Forelimb muscle (tissue), 1 donor: Measurements from ENCODE around the gene PIEZO1. TPM values are rescaled to one million over a fixed set of nuclear protein-coding genes. Genes with fewer than 3 reads are reported as not detected.

Experiments used
- DNase-seq: peaks from one replicate; pipeline ENCODE4 v3.0.0-alpha.2; 2013; ENCODE audit warnings: low read depth
- polyA plus RNA-seq: library from polyadenylated mRNA; unstranded; fragments of 120-200 nt; gene quantifications from one replicate; pipeline ENCODE4 v1.2.1, GENCODE V29; 2013; ENCODE audit not compliant: insufficient read length

PIEZO1 gene
- polyA plus RNA-seq, 1 donor: 52.2 TPM

DNA sequence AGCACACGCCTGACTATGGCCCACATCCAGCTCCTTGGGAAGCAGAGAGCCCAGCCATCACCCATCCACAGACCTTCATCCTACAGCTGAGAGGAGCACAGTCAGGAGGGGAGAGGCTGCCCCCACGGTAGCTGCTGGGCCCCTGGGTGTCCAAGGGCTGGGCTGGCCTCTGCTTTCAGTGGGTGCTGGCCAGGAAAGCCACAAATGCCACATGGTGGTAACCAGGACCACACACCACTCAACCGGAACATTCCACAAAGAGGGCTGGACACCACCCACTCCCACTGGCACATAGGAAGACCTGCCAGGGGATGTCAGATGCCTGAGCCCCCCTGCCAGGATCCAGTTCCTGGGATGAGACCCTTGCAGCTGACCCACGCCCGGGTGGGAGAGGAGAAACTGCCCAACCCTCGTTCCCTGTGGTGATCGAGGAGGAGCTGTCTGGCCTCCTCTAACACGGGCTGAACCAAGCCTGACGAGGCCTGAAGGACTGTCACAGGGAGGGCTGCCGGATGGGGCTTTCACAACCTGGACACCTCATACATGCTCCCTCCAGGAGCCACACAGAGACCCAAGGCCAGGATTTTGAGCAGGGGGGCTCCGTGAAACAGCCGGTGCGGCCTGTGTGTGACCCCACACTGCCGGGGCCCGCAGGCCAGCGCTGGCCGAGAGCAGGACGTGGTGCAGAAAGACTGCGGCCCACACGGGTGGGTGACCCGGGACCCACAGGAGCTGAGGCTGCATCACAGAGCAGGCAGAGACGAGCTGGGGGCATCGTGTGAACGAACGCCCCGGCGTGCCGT, 30.7 kb downstream of the PIEZO1 start:
- no peak for DNase-seq

DNA sequence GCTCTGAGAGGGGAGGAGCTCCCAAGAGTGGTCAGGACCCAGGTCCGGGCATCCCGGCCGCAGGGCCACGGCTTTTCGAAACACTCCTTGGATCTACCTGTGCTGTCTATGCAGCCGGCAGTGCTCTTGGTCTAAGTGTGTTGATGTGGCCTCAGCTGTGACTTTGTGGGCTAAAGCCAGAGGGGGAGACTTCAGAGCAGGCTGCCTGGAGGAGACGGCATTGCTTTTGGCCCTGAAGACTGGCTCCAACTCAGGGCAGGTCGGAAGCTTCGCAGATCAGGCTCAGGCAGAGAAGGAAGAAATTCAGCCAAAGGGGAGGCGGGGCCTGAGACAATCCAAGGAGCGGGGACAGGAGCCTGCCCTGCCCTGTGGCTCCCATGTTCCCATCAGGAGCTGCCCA, 31.4 kb downstream of the PIEZO1 start:
- no peak for DNase-seq

DNA sequence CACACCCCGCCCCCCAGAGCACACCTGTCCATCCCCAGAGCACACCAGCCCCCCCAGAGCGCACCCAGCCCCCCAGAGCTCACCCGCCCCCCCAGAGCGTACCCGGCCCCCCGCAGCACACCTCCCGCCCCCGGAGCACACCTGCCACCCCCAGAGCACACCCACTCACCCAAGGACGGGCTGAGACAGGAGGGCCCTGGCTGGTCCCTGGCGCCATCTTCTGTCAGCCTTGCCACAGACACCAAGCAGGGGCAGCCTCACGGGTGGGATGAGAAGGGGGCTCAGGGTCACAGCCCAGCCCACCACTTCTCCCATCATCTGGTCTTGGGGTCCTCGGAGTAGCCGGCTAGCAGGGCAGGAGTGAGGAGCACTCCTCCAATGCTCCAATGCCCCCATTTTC, 31.8 kb downstream of the PIEZO1 start:
- no peak for DNase-seq

DNA sequence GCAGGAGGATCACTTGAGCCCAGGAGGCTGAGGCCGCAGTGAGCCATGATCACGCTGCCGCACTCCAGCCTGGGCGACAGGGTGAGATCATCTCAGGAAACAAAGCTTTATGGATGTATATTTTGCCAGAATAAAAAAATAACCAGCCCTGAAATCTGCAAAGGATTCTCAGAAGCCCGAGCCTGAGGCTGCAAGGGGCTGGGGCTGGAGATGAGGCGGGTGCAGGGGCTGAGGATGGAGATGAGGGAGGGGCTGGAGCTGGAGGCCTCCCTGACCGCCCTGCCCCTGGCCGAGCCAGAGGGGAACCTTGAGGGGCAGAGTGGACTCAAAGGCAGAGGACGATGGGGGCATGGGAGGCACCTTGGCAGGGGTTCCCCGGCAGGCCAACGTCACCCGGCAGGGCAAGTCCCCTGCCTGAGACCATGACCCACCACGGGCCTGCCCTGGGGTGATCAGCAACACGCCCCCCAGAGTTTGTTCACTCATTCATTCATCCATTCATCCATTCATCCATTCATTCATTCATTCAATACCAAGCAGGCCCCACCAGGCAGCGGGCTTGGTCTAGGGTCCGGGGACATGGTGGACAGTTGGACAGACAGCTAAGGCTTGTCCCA, 32.5 kb downstream of the PIEZO1 start:
- no peak for DNase-seq

DNA sequence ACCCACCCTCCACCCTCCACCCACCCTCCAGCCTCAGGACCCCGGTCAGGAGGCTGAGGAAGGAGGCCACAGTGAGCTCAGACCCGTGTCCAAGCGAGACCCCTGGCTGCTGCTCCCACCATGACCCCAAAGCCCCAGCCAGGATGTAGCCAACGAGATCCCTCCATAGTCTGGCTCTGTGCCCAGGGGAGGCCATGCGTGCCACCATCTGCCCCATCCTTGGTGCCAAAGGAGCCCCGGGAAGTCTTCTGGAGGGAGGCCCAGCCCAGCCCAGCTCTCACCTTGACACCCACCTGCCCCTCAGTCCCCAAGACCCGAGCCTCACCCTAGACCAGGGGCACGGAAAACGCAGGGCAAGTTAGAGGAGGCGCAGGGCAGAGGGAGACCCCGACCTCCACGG, 34.2 kb downstream of the PIEZO1 start:
- no peak for DNase-seq

DNA sequence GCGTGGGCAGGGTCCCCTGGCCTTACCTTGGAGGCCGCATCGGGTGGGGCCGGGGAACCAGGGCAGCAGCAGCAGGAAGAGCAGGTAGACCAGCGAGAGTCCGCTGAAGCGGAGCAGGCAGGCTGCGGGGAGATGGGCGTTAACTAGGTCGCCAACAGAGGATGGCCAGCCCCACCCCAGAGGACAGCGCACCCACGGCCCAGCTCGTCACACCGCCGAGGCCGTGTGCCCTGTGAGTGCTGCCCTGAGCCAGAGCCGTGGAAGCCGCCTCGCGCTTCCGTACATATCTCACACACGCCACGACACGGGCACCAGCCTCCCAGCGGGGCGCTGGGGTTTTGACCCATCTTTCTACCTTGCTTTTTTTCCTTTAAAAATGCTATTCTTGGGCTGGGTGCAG, 35.7 kb downstream of the PIEZO1 start:
- DNase-seq: no peak

DNA sequence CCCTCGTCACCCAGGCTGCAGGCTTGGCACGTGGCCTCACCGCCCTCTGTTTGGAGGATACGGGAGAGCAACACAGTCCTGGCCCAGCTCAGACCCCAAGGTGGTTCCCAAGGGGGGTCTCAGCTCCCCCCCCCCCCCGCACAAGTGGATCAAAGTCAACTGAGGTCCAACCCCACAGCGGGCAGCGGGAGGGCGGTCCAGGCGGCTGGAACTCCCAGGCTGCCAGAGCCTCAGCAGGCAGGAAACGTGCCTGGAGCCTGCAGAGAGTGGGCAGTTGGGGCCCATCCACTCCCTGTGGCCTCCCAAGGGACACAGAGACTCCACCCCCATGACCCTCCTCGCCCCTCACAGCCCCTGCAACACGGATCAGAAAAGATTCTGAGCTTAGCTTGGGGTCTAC, 36.7 kb downstream of the PIEZO1 start:
- no peak for DNase-seq

DNA sequence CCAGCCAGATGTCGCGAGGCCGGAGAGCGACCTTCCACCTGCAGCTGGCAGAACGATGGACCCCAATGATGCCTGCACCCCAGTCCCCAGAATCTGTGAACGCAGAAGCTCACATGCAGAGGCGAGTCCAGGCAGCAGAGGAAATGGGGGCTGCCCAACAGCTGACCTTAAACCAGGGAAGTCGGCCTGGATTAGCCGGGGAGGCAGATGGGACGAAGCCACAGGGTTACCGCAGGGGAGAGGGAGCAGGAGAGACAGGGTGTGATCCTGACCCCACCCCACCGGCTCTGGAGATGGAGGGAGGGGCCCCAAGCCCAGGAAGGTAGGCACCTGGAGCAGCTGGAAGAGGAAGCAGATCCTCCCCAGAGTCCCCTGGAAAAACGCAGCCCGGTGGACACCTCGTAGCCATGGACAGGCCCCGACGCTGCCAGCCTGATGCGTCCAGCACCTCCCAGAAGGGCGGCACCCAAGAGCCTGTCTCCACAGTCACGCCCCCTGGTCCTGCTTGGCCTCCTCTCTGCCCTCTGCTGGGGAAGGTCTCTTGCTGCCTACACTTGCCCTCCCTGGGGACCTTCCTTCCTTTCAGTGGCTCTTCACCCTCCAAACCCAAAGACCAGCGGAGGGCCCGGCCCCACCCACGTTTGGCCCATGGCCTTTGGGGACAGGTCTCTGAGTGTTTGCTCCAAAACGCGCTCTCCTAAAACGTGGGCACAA, 37.3 kb downstream of the PIEZO1 start:
- no peak for DNase-seq

DNA sequence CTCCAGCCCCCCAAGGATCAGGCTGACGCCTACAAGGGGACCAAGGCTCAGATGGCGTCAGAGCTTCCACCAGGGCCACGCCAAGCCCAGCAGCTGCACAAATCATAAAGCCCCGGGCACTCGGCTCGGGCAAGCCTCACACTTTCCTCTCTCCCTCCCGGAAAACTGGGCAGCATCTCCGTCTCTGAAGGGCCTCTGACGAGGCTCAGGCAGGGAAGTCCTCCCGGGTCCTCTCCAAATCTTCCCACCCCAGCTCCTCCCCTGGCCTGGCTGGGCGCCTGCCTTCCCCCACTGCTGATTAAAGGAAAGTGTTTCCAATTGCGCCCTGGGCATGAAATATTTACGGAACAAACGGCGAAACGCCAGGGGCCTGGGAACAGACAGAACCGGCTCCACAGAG, 38.5 kb downstream of the PIEZO1 start:
- peak; percentile 26 for DNase-seq

DNA sequence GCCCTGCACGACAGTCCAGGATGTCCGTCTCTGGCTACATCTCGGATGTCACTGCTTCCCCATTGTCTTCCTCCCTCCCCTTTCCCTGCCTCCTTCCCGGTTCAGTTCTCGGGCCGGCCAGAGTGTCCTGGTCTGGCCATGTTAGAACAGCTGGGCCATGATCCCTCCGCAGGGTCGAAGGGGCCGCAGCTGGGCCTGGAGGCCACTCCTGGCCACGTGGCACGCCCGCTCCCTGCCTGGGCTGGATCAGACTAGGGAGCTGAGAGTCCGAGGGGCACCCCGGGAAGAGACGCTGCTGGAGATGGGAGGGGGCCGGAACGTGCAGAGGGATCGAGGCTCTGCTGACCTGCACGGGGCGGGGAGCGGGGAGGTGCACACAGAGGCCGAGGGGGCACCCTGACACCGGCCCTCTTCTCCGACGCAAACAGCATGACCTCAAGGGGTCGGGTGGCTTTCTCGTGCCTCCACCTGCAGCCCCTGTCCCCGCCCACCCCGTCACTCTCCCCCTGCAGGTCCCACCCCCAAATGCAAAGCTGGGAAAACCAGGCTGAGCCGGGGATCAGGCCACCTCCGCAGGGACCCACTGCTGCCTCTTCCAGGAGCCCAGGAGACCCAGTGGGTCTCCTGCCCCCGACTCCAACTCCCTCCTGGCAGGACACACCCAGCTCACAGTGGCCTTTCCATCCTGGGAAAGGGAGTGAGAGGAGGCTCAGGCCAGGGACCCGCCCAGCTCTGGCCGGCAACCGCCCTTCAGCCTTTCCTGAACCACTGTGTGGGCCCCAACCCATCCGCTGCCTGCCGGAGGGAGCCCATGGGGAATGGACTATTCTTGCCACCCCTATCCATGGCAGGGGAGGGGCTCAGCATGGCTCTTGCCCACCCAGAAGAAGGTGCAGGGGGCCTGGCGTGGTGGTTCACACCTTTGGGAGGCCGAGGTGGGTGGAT, 40.2 kb downstream of the PIEZO1 start:
- no peak for DNase-seq

DNA sequence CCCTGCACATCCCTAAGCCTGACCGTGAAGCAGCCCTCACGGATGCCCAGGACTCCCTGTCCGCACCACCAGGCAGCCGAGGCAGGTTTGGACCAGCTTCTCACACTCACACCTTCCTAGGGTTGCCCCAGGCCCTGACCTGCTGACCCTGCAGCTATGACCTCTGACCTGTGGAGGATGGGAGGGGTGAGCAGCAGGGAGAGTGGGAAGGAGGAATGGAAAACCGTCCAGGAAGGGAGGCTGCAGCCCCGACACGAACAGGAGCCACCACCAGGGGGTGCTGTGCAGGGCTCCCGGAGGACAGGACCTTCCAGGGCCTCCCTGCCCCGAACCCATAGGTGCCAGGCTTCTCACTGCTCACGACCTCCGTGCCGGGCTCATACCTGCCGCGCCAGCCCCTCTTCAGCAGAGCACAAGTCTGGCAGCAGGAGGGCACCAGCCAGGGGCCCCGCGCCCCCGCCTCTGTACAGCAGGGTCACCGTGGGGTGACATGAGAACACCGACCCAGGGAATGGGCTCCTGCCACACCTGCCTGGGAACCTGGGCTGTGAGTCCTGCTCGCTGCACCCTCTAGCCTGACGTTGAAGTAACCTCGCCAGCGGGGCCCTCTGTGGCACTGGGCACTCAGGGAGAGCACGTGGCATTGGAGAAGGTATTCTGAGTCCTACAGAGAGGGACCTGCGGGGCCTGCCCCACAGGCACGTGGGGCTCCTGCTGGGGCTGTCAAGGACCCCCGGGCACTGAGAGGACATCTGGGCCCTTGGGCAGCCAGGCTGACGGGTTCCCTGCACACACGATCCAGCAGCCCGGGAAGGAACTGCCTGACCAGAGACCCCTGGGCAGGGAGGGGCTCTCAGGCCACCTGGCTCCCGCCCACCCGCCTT, 41.1 kb downstream of the PIEZO1 start:
- no peak for DNase-seq

DNA sequence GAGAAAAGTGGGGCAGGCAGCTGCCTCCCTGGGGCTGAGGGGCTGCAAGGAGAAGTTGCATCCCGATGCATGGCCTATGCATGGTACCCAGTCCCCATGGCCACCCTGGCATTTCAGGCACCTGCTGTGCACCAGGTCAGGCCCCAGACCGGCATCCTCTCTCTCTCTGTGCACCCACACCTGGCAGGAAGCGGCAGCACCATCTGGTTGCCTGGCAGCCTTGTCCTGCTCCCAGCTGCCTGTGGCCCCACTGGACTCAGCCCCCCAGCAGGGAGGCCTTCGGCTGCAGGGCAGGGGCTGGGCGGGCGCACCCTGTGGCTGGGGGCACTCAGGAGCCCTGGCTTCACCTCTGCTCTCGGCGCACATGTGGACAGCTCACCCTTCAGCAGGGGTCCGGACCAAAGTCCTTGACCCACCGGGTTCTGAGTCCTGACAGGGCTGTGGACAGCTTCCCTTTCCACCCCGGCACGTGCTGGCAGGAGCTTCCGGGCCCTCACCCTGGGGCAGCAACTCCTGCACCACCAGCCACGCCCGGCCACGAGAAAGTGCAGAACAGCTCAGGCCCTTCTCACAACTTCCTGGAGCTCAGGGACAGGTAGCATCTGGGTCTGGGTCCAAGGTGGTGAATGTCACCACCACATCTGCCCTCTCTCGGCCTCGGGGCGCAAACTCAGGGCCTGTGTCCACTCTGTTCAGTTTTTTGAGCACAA, 42.0 kb downstream of the PIEZO1 start:
- DNase-seq: no peak

DNA sequence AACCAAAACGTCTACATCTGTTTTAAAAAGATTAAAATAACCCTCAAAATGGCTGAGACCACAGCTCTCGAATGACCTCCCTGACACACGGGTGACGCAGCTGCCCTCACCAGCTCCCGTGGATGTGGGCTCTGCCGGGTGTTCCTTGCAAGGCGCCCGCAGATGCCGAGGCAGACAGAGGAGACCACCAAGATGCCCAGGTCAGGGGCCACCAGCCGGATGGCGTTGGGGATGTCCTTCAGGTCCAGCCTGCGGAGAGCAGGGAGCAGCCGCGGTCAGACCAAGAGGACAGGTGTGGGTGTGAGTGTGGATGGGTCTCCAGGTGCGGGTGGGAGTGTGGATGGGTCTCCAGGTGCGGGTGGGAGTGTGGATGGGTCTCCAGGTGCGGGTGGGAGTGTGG, 43.7 kb downstream of the PIEZO1 start:
- DNase-seq: no peak

DNA sequence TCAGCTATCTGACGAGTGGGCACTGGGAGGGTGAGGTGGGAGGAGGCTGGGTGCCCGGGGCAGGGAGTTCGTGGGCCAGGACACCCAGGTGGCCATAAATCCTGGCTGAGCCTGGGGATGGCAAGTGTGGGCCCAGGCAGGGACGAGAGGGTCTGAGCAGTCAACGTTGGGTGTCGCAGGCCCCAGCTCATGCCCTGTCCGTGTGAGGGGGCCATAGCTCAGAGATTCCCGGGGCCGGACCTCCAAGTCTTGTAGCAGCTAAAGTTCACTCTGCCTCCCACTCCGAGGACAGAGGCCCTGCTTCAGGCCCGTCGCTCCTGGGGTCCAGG, 44.3 kb downstream of the PIEZO1 start:
- DNase-seq: no peak

DNA sequence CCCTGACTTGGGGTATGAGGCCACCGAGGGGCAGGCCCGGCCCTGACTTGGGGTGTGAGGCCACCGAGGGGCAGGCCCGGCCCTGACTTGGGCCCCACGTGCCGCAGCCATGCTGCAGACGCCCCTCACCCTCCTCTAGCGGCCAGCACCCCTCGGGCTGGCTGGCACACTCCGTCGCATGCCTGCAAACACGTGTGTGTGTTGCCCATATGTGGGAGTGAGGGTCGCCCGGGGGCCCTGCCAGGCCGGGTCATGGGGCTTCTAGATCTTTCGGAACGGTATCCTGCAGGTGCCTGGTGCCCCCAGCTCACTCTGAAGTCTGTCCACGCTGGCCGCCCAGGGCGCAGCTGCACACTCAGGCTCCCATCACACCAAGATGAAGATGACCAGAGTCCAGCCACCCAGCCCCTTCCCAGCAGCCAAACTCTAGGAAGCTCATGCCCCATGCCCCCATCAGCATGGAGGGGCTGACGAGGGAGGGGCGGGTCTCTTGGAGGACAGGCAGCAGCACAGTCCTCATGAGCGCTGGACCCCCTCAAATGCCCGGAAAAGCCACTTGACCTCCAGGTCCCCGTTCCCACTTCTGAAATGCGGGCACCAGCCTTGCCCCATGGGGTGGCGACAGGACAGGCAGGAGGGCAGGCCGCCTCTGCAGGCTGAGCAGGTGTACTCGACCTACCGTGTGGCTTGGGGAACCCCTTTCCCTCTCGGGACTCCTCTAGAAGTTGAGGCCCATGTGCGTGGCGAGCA, 44.9 kb downstream of the PIEZO1 start:
- no peak for DNase-seq

DNA sequence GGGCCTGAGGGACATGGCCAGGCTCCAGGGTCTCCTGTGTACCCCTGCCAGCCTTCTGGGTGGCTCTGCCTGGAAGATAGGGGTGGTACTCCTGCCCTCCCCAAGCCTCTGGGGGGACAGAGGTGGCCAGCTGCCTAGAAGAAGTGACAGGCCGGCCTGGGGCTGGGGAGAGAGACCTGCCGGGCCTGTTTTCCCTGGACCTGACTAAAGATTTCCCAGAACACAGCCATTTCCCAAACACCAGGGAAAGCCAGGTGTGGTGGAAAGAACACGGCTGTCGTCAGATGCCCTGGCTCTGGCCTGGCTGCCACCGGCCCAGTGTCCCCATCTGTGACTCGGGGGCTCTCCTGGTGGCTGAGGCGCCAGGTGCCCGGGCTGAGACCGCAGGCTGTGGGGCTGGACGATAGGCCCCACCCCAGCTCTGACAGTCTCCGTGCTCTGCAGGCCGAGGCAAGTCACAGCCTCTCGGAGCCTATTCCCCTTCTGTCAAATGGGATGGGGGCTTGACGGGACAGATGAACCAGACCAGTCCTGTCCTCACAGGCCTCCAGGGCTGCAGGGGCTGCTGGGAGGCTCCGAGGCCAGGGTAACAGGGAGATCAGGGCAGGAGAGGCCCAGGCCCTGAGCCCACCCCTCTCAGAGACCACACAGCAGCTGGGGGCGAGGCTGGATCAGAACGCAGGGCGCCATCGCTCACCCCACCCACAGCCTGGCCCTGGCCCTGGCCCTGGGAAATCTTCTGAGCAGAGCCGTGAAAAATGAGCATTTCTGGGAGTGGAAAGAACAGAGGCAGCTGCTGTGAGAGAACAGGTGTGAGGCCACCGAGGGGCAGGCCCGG, 45.7 kb downstream of the PIEZO1 start:
- no peak for DNase-seq

DNA sequence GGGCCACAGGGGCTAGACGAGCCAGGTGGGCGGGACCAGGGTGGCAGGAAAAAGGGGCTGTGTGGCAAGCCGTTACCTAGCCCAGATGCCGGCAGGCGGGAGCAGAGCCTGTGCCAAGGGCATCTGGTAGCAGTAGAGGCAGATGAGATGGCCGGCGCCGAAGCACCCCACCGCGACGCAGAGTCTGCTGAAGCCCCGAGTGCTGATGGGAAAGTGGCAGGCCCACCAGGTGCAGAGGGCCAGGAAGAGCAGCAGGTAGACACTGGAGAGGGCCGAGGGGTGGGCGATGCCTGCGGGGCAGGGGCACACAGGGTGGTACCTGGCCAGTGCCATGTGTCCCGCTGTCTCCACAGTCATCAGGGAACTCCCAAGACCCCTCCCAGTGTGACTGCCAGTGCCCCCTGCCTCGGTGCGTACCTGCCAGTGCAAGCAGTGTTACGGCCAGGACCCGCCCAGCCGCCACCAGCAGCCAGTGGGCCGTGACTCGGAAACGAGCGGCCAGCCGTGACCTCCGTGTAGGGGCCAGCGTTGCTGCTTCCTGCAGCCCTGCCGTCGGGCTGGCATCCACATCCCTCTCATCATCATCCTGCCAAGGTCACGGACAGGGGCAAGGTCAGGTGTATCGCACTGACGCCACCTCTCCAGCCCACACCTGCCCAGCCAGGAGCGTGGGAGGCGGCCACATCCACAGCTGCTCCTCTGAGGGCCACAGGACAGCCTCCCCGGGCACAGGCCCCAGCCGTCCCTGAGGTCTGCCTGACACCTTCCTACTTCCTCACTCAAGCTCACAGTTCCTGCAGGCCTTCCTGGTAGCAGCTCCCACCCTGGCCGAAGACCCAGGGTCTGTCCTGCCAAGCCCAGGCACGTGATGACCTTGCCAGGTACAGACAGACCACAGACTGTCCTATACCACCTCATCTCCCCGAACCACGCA, 46.6 kb downstream of the PIEZO1 start:
- no peak for DNase-seq
